Keratinocyte (primary cell): Measurements from ENCODE around the gene TNFSF10. TPM values are rescaled to one million over a fixed set of nuclear protein-coding genes. Genes with fewer than 3 reads are reported as not detected.

Experiments
- DNase-seq: peaks from one replicate; pipeline ENCODE4 v3.0.0-alpha.2; 2011; ENCODE audit warnings: low read depth, missing footprints, low spot score
- FAIRE-seq: peaks from 2 replicates; lab custom pipeline; 2011; peaks lifted over from hg19 to GRCh38; lab: Jason Lieb, UNC
- H2AFZ ChIP-seq: 2 replicates; pipeline ENCODE4 v1.6.0; 2012; ENCODE audit warnings: low read length, control low read depth, inconsistent platforms; ENCODE audit not compliant: control insufficient read depth
- H3K27ac ChIP-seq: 2 replicates; pipeline ENCODE4 v1.5.1; 2011; ENCODE audit warnings: low read length; ENCODE audit not compliant: control insufficient read depth, insufficient read depth
- H3K27me3 ChIP-seq: 3 replicates; pipeline ENCODE4 v1.6.0; 2011; ENCODE audit warnings: low read length; ENCODE audit not compliant: control insufficient read depth, insufficient read depth; ENCODE audit errors: extremely low read depth
- H3K36me3 ChIP-seq, 2 experiments: 2 replicates in 1 of 2; 3 replicates in 1 of 2; pipeline ENCODE4 v1.5.1; 2011; ENCODE audit warnings: low read length in 2 of 2, mild to moderate bottlenecking in 1 of 2; ENCODE audit not compliant: control insufficient read depth in 2 of 2, insufficient read depth in 2 of 2; ENCODE audit errors: extremely low read depth in 1 of 2
- H3K4me1 ChIP-seq: 3 replicates; pipeline ENCODE4 v1.5.1; 2011; ENCODE audit warnings: low read length; ENCODE audit not compliant: control insufficient read depth, insufficient read depth; ENCODE audit errors: extremely low read depth
- H3K4me2 ChIP-seq: 3 replicates; pipeline ENCODE4 v1.6.0; 2011; ENCODE audit warnings: low read depth, low read length; ENCODE audit not compliant: control insufficient read depth, insufficient read depth; ENCODE audit errors: extremely low read depth
- H3K4me3 ChIP-seq, 3 experiments: fragments of 200-600 bp in 1 of 3; sonication (generic) in 1 of 3; 2 replicates in 2 of 3; 3 replicates in 1 of 3; pipeline ENCODE4 v1.5.1; 2011 to 2016; ENCODE audit warnings: low read length in 3 of 3, mild to moderate bottlenecking in 3 of 3, control low read depth in 2 of 3, inconsistent platforms in 1 of 3, low read depth in 1 of 3, mixed read lengths in 1 of 3, mixed run types in 1 of 3, moderate library complexity in 1 of 3; ENCODE audit not compliant: control insufficient read depth in 2 of 3, insufficient read depth in 2 of 3; ENCODE audit errors: extremely low read depth in 1 of 3
- H3K79me2 ChIP-seq: 2 replicates; pipeline ENCODE4 v1.6.0; 2012; ENCODE audit warnings: low read length; ENCODE audit not compliant: control insufficient read depth, insufficient read depth
- H3K9ac ChIP-seq: 3 replicates; pipeline ENCODE4 v1.6.0; 2011; ENCODE audit warnings: low read length; ENCODE audit not compliant: control insufficient read depth, insufficient read depth; ENCODE audit errors: extremely low read depth
- H3K9me1 ChIP-seq: 3 replicates; pipeline ENCODE4 v1.6.0; 2011; ENCODE audit warnings: low read length; ENCODE audit not compliant: control insufficient read depth, insufficient read depth; ENCODE audit errors: extremely low read depth
- H3K9me3 ChIP-seq: 2 replicates; pipeline ENCODE4 v1.5.1; 2012; ENCODE audit warnings: low read depth, low read length; ENCODE audit not compliant: control insufficient read depth
- H4K20me1 ChIP-seq: 3 replicates; pipeline ENCODE4 v1.6.0; 2011; ENCODE audit warnings: low read length; ENCODE audit not compliant: control insufficient read depth, insufficient read depth; ENCODE audit errors: extremely low read depth
- CTCF ChIP-seq, 3 experiments: IDR thresholded peaks in 1 of 3; conservative IDR thresholded peaks in 1 of 3; optimal IDR thresholded peaks in 1 of 3; 2 replicates in 2 of 3; 3 replicates in 1 of 3; pipeline versions ENCODE3 to v1.5.1; 2011; ENCODE audit warnings: low read length in 3 of 3, mild to moderate bottlenecking in 3 of 3, moderate library complexity in 2 of 3, control low read depth in 1 of 3, inconsistent platforms in 1 of 3; ENCODE audit not compliant: insufficient read depth in 2 of 3; ENCODE audit errors: extremely low read depth in 1 of 3
- EZH2 ChIP-seq: IDR thresholded peaks from one replicate; pipeline ENCODE4 v1.6.1; 2012; ENCODE audit warnings: inconsistent platforms, mild to moderate bottlenecking, low read length, moderate library complexity
- dilution Hi-C: fragments of 300-500 bp; cut with MboI; formaldehyde crosslinking; loops from one replicate; pipeline ENCODE4 v1.7.0; 2020; ENCODE audit warnings: low sequenced_read_pairs; ENCODE audit not compliant: extremely low pct_ligation_motif_present
- polyA plus RNA-seq, 5 experiments: library from polyadenylated mRNA; depleted of rRNA in 3 of 5; stranded (reverse) in 3 of 5; stranded (forward) in 1 of 5; unstranded in 1 of 5; fragments of >200 nt; gene quantifications; 1 replicate in 1 of 5; 2 replicates in 3 of 5; 3 replicates in 1 of 5; pipeline versions ENCODE4 v1.2.1 to v1.2.3, GENCODE V29; 2011 to 2012; ENCODE audit warnings: missing spikeins in 2 of 5, low read depth in 1 of 5, low replicate concordance in 1 of 5

TNFSF10 gene
- polyA plus RNA-seq, 1 donor (not counting 4 experiments of a cell fraction or from before 2014, with no cell fraction given), result 21.7 TPM

- Histone ChIP-seq H3K79me2 (no peaks in the 10 kb centered on the region), H3K4me2 (no peak overlapping the region), H3K9me3 (no peaks in the 10 kb centered on the region), H3K27ac (no peak overlapping the region), H3K36me3 (no peaks in the 10 kb centered on the region), H3K4me3 (no peak overlapping the region), H2AFZ (no peak overlapping the region), H3K9ac (no peak overlapping the region), H3K9me1 (no peaks in the 10 kb centered on the region), H4K20me1 (no peaks in the 10 kb centered on the region), H3K27me3 (no peaks in the 10 kb centered on the region), H3K4me1 (peaks cover 16% of the 10 kb centered on the region)
- FAIRE-seq (no peak), DNase-seq (no peak)
- TF ChIP-seq EZH2 (no peak), CTCF (optimal IDR thresholded peaks at IDR 0.05 in 1 of 3, IDR thresholded peaks at IDR 0.05 in 1 of 3, conservative IDR thresholded peaks at IDR 0.05 in 1 of 3; ENCODE audit: extremely low read depth in 1 of 3, insufficient read depth in 2 of 3, low read length in 3 of 3) (no peak)
- dilution Hi-C loops, result no loop called here
These were observed 21.2 kb upstream of the TNFSF10 start for GRCh38 chr3:172544404-172544803.

GRCh38 chr3:172543884-172544283, 20.7 kb upstream of the TNFSF10 start:
- no peaks in the 10 kb centered on the region for H4K20me1 ChIP-seq
- no peak overlapping the region for H3K27ac ChIP-seq
- peaks cover 16% of the 10 kb centered on the region for H3K4me1 ChIP-seq
- no peaks in the 10 kb centered on the region for H3K9me3 ChIP-seq
- dilution Hi-C loops, result no loop called here
- H3K36me3 ChIP-seq, result no peaks in the 10 kb centered on the region
- no peaks in the 10 kb centered on the region for H3K9me1 ChIP-seq
- no peak overlapping the region for H3K4me3 ChIP-seq
- no peak overlapping the region for H3K9ac ChIP-seq
- DNase-seq (no peak), FAIRE-seq (no peak)
- H3K27me3 ChIP-seq, result no peaks in the 10 kb centered on the region
- H3K4me2 ChIP-seq, result no peak overlapping the region
- no peak for TF ChIP-seq CTCF (optimal IDR thresholded peaks at IDR 0.05 in 1 of 3, IDR thresholded peaks at IDR 0.05 in 1 of 3, conservative IDR thresholded peaks at IDR 0.05 in 1 of 3; ENCODE audit: extremely low read depth in 1 of 3, insufficient read depth in 2 of 3, low read length in 3 of 3)
- TF ChIP-seq EZH2, result no peak
- no peak overlapping the region for H2AFZ ChIP-seq
- H3K79me2 ChIP-seq, result no peaks in the 10 kb centered on the region
